Measurements from ENCODE around the gene CD52.
"Not testable (repeated sequence)": the region's sequence is repeated elsewhere in the genome, so short reads cannot be mapped to it uniquely, and the experiment has no call there.

CD52 gene

DNA sequence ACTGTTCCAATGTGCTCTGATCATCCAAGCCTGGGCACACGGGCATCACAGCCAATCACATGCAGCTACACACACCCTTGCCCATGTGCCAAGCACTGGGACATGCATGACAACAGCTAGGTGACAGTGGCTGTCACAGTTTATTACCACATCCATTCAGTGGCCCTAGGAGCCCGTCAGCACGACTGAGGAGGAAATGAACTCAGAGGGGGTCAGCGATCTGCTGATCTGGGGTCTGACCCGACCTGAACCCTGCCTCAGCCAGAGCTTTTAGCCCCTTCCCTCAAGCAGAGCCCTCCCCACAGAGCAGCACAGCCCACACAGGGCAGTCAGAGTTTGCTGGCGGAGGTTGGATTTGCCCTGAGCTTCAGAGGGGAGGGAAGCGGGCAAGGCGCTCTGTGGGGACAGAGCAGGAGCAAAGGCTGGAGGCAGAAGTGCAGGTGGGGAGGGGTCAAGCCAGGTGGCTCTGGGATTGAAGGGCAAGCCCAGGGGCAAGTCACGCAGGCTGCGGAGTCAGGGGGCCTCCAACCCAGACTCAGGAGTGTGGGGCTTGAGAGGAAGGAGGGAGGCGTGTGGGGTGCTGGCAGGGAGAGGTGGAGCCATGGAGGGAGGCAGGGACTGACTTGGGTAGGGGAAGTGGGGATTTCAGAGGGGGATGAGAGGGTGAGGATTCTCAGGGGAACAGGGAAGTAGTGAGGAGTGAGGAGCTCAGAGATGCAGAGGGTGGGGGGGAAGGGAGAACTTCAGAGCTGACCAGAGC is 27.5 kb upstream of the CD52 start:
- TF ChIP-seq, protein P1, sequence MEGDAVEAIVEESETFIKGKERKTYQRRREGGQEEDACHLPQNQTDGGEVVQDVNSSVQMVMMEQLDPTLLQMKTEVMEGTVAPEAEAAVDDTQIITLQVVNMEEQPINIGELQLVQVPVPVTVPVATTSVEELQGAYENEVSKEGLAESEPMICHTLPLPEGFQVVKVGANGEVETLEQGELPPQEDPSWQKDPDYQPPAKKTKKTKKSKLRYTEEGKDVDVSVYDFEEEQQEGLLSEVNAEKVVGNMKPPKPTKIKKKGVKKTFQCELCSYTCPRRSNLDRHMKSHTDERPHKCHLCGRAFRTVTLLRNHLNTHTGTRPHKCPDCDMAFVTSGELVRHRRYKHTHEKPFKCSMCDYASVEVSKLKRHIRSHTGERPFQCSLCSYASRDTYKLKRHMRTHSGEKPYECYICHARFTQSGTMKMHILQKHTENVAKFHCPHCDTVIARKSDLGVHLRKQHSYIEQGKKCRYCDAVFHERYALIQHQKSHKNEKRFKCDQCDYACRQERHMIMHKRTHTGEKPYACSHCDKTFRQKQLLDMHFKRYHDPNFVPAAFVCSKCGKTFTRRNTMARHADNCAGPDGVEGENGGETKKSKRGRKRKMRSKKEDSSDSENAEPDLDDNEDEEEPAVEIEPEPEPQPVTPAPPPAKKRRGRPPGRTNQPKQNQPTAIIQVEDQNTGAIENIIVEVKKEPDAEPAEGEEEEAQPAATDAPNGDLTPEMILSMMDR (IDR thresholded peaks at IDR 0.05; ENCODE audit: low read depth, low read length), result no peak
- no peak overlapping the region for H3K4me3 ChIP-seq (ENCODE audit: low read depth, low read length)

DNA sequence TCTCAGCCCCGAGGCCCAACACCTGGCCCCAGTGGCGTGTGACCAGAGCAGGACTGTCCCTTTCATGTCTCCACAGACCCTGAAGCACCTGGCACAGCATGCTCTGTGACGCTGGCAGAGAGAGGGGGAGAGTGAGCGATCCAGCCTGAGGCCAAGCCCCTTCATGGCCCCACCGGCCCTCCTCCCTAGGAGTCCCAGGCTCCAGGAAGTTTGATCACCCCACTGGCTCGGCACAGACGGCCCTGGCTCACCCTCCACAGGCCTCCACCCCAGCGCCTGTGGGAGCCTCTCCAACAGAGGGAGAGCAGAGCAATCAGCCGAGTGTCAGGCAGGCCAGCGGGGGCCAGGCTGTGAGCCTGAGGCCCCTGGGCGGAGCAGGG is 26.9 kb upstream of the CD52 start:
- TF ChIP-seq, protein P1 (IDR thresholded peaks at IDR 0.05; ENCODE audit: low read depth, low read length), result no peak
- no peak overlapping the region for H3K4me3 ChIP-seq (ENCODE audit: low read depth, low read length)

DNA sequence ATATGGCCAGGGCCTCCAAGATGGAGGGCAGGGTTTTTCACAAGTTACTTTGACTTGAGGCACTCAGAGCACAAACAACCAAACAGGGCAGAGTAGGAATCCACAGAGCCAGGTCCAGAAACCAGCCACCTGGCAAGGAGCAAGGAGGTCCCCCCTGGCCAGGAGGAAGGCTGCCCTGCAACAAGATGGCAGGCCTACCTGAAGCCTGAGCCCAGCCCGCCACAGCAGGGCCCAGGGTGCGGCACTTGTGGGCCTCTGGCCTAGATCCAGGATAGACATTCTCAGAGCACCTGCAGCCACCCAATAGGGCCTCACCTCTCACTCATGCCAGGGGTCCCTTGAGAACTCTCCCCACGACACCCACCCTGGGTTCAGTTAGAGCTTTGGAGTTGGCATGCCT is 26.3 kb upstream of the CD52 start:
- TF ChIP-seq, protein P1 (IDR thresholded peaks at IDR 0.05; ENCODE audit: low read depth, low read length), result no peak
- H3K4me3 ChIP-seq (ENCODE audit: low read depth, low read length), result no peak overlapping the region

DNA sequence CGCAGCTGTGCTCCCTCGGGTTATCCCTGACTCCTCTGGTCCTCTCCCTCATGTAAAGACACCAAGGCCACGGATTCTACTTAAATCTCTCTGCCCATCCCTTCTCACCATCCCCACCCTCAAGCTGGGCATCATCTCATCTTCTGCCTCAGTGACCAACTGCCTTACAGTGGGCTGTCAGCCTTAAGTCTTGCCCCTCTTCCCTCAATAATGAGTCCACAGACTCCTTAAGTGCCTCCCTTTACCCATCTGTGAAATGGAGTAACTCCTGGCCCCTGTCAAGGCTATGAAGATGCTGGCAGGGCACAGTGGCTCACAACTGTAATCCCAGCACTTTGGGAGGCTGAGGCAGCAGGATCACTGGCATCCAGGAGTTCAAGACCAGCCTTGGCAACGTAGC is 25.8 kb upstream of the CD52 start:
- no peak overlapping the region for H3K4me3 ChIP-seq (ENCODE audit: low read depth, low read length)
- TF ChIP-seq, protein P1 (IDR thresholded peaks at IDR 0.05; ENCODE audit: low read depth, low read length), result no peak

DNA sequence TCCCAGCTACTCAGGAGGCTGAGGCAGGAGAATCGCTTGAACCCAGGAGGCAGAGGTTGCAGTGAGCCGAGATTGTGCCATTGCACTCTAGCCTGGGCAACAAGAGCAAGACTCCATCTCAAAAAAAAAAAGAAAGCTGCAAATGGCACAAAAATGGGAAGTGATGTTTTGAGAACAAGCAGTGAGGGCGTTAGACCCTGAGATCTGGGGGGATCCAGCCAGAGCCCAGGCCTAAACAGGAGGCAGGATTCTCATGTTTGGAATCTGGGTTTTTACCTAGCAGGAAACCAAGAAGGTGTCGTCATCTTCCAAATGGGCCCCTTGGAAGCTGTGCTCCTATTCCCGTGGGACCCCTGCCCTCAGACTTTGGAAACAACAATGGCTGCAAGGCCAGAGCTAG is 25.0 kb upstream of the CD52 start:
- not testable (repeated sequence) for H3K4me3 ChIP-seq (ENCODE audit: low read depth, low read length)

DNA sequence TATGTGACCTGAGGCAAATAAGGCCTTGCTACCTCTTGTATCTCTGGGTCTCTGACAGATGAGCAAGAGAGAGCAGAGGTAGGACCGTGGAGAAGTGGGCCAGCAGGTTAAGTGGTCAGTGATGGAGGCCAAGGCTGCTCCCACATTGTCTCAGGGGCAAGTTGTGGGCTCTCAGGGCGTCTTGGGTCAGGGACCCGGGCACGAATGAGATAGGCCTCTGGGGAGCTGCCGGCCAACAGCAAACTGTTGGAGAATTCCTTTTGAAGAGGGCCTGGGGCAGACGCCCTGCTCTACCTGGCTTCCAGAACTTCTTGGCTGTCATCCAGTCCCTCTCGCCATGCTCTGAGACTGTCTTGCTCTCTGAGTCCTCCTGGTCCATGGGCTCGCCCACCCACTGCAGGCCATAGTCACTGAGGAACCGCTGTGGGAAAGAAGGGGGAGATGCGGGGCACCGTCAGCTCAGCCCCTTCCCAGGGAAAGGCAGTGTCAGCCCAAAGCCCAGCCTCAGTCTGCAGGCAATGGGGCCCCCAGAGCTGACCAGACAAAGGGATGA is 23.8 kb upstream of the CD52 start:
- H3K4me3 ChIP-seq (ENCODE audit: low read depth, low read length), result no peak overlapping the region
- TF ChIP-seq, protein P1 (IDR thresholded peaks at IDR 0.05; ENCODE audit: low read depth, low read length), result no peak

DNA sequence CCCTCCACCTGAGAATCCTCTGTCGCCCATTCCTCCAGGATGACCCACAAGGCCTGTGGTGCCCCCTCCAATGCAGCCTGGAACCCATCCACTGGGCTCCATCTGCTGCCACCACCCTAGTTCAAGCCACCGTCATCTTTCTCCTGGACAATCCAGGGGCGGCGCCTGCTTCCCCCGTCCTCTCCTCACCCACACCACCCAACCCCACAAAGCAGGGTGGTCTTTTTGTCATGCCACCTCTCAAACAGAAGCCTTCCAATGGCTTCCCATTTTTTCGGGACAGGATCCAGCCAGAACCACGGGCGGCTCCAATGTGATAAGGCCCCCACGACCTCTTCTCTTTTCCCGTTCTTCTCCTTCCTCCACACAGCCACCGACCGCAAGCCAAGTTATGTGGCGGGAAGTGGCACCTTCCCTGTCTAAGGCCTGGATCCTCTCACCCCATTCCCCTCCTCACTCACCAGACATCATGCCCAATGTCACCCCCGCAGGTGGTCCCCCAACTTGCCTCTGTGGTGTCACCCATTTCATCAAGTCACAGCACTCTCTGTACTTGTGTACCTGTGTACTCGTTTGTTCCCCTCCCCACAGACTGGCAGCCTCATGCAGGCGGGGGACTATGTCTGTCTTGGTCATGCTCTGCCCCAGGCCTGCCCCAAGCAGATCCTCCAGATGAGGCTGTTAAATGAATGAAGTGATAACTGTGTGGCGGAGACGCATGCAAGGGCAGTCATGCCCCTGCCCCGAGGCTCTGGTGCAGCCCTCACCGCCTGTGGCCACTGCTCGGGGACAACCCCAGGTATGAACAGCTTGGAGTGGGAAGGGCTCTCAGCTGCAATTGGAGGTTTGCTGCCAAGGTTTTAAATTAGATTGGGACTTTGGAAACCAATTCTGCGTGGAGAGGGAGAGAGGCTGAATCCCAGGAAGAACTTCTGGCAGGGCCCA is 22.3 kb upstream of the CD52 start:
- no peak overlapping the region for H3K4me3 ChIP-seq (ENCODE audit: low read depth, low read length)
- TF ChIP-seq, protein P1 (IDR thresholded peaks at IDR 0.05; ENCODE audit: low read depth, low read length), result no peak
